ENCODE results near the gene CFAP54. TPM values are rescaled to one million over a fixed set of nuclear protein-coding genes. Genes with fewer than 3 reads are reported as not detected.

CFAP54 gene
- total and polyA plus RNA-seq, 2 experiments from 2014 or later = 0.07 to 0.76 TPM

- no peaks in the 10 kb centered on the region for H3K27me3 Mint-ChIP-seq (ENCODE audit: insufficient read depth, low read depth, poor library complexity)
- H3K4me1 Mint-ChIP-seq = peaks cover 21% of the 10 kb centered on the region
- Histone ChIP-seq H2AFZ (no peak overlapping the region), H3K4me1 (ENCODE audit: insufficient read depth) (peaks cover 11% of the 10 kb centered on the region; the same call in 1 of the 2 replicates), H3K27ac (ENCODE audit: low read depth) (no peak overlapping the region; the same call in 1 of the 2 replicates), H3K79me2 (replicated peaks; ENCODE audit: insufficient read depth) (peaks cover 8% of the 10 kb centered on the region), H3K36me3 (ENCODE audit: insufficient read depth) (no peaks in the 10 kb centered on the region), H3K4me3 (peak overlapping the region; percentile 1; the same call in 1 of the 2 replicates), H3K27me3 (ENCODE audit: insufficient read depth) (no peaks in the 10 kb centered on the region), H3K9me2 (ENCODE audit: insufficient read depth) (0 out of 2 replicates have a peak, but pooled peaks cover 3% of the 10 kb centered on the region), H3F3A (replicated peaks; ENCODE audit: low read depth) (no peaks in the 10 kb centered on the region), H3K4me2 (peak overlapping the region; percentile 46), H4K20me1 (replicated peaks; ENCODE audit: insufficient read depth) (no peaks in the 10 kb centered on the region)
- H3K36me3 Mint-ChIP-seq (ENCODE audit: low read depth) = peaks cover 21% of the 10 kb centered on the region; the same call in 2 of the 3 replicates
- ATAC-seq (no peak), DNase-seq (ENCODE audit: low spot score) (no peak)
- TF ChIP-seq, protein P1, sequence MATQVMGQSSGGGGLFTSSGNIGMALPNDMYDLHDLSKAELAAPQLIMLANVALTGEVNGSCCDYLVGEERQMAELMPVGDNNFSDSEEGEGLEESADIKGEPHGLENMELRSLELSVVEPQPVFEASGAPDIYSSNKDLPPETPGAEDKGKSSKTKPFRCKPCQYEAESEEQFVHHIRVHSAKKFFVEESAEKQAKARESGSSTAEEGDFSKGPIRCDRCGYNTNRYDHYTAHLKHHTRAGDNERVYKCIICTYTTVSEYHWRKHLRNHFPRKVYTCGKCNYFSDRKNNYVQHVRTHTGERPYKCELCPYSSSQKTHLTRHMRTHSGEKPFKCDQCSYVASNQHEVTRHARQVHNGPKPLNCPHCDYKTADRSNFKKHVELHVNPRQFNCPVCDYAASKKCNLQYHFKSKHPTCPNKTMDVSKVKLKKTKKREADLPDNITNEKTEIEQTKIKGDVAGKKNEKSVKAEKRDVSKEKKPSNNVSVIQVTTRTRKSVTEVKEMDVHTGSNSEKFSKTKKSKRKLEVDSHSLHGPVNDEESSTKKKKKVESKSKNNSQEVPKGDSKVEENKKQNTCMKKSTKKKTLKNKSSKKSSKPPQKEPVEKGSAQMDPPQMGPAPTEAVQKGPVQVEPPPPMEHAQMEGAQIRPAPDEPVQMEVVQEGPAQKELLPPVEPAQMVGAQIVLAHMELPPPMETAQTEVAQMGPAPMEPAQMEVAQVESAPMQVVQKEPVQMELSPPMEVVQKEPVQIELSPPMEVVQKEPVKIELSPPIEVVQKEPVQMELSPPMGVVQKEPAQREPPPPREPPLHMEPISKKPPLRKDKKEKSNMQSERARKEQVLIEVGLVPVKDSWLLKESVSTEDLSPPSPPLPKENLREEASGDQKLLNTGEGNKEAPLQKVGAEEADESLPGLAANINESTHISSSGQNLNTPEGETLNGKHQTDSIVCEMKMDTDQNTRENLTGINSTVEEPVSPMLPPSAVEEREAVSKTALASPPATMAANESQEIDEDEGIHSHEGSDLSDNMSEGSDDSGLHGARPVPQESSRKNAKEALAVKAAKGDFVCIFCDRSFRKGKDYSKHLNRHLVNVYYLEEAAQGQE (IDR thresholded peaks at IDR 0.05; ENCODE audit: unreplicated experiment) = no peak
- no peak overlapping the region for H3K4me3 Mint-ChIP-seq
- peak overlapping the region; percentile 75 for H3K27ac Mint-ChIP-seq
- no peaks in the 10 kb centered on the region for H3K9me3 Mint-ChIP-seq
Measured at GRCh38 chr12:96919510-96920210, 430.3 kb downstream of the CFAP54 start.

Other genes with a start within 250 kb of the CFAP54 start
- gene CDK17, start 89.1 kb upstream of the CFAP54 start, total RNA-seq (2014; rRNA removed; shearing (Covaris generic)) = 24.5 and 34.2 TPM in 2 replicates
- gene CDK17, start 89.1 kb upstream of the CFAP54 start, polyA plus RNA-seq (2016; fragmentation: Nextera tagmentation; extraction: Ambion mirVana) = 7.0 and 7.6 TPM in 2 replicates